IPS-20b (cell line): ENCODE results near the gene TNRC6C.

Experiments
- H3K27ac ChIP-seq: one replicate; pipeline ENCODE4 v1.5.1; 2013; ENCODE audit warnings: low read length
- H3K27me3 ChIP-seq: 2 replicates; pipeline ENCODE4 v1.6.1; 2013; ENCODE audit warnings: mild to moderate bottlenecking, low read length, inconsistent platforms; ENCODE audit not compliant: insufficient read depth
- H3K36me3 ChIP-seq: 2 replicates; pipeline ENCODE4 v1.6.1; 2013; ENCODE audit warnings: low read depth, mild to moderate bottlenecking, inconsistent platforms, low read length, moderate library complexity; ENCODE audit not compliant: insufficient read depth
- H3K4me1 ChIP-seq: 2 replicates; pipeline ENCODE4 v1.6.1; 2013; ENCODE audit warnings: mild to moderate bottlenecking, control low read depth, inconsistent platforms, low read length, moderate library complexity; ENCODE audit not compliant: insufficient read depth
- H3K4me3 ChIP-seq: 2 replicates; pipeline ENCODE4 v1.5.1; 2013; ENCODE audit warnings: mild to moderate bottlenecking, low read length, inconsistent platforms
- H3K9ac ChIP-seq: 2 replicates; pipeline ENCODE4 v1.6.1; 2013; ENCODE audit warnings: low read depth, mild to moderate bottlenecking, inconsistent platforms, low read length, moderate library complexity
- H3K9me3 ChIP-seq: 2 replicates; pipeline ENCODE4 v1.6.1; 2013; ENCODE audit warnings: mild to moderate bottlenecking, low read depth, low read length, inconsistent platforms; ENCODE audit not compliant: insufficient read depth

The TNRC6C gene

DNA sequence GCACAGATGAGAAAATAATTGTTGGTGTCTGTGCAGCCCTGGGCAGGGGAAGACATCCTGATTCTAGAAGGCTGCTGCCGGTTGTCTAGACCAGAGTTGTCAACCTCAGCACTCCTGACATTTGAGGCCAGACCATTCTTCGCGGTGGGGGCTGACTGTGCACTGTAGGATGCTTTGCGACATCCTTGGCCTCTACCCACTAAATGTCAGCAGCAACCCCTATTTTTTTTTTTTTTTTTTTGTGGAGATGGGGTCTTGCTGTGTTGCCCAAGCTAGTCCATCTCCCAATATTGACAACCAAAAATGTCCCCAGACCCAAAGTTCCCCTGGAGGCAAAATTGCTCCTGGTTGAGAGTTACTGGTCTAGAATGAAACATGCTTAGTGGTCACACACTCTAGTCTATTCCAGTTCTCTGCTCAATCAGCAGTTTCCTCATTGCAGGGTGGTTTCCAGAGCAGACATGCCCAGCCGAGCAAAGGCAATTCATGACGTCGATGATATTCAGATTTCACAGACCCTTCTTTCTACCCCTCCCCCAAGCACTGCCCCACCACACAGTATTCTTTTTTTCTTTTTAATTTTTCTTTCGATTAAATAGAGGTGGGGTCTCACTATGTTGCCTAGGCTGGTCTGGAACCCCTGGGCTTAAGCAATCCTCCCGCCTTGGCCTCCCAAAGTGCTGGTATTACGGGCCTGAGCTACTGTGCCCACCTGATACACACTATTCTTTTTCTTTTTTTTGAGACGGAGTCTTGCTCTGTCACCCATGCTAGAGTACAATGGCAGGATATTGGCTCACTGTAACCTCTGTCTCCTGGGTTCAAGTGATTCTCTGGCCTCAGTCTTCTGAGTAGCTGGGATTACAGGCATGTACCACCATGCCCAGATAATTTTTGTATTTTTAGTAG, 196.7 kb downstream of the TNRC6C start:
- no peak overlapping the region for H3K4me3 ChIP-seq
- H3K27me3 ChIP-seq, result no peaks in the 10 kb centered on the region
- no peaks in the 10 kb centered on the region for H3K4me1 ChIP-seq
- no peak overlapping the region for H3K27ac ChIP-seq
- H3K9ac ChIP-seq, result no peak overlapping the region
- H3K9me3 ChIP-seq, result no peaks in the 10 kb centered on the region
- no peaks in the 10 kb centered on the region for H3K36me3 ChIP-seq
